ENCODE results near the gene CHST1. TPM values are rescaled to one million over a fixed set of nuclear protein-coding genes. Genes with fewer than 3 reads are reported as not detected.

The CHST1 gene
- total RNA-seq, 4 donors from 2014 or later, result 3.3 to 6.9 (median 3.7) TPM

- DNase-seq (ENCODE audit: extremely low spot score), result no peak
- peaks cover 18 to 26% (median 24%) of the 10 kb centered on the region in 4 donors for H3K4me1 ChIP-seq
- H3K36me3 ChIP-seq, result peaks cover 0 to 8% (median 0%) of the 10 kb centered on the region in 4 donors
- 94% methylated on average over 6 of the region's 6 CpGs for WGBS
- no peak overlapping the region for H3K27ac ChIP-seq (replicated peaks in 1 of 4)
- no peak for TF ChIP-seq POLR2A (IDR thresholded peaks at IDR 0.05; ENCODE audit: low read depth)
- no peak for TF ChIP-seq EP300 (IDR thresholded peaks at IDR 0.05)
- TF ChIP-seq, protein P1, sequence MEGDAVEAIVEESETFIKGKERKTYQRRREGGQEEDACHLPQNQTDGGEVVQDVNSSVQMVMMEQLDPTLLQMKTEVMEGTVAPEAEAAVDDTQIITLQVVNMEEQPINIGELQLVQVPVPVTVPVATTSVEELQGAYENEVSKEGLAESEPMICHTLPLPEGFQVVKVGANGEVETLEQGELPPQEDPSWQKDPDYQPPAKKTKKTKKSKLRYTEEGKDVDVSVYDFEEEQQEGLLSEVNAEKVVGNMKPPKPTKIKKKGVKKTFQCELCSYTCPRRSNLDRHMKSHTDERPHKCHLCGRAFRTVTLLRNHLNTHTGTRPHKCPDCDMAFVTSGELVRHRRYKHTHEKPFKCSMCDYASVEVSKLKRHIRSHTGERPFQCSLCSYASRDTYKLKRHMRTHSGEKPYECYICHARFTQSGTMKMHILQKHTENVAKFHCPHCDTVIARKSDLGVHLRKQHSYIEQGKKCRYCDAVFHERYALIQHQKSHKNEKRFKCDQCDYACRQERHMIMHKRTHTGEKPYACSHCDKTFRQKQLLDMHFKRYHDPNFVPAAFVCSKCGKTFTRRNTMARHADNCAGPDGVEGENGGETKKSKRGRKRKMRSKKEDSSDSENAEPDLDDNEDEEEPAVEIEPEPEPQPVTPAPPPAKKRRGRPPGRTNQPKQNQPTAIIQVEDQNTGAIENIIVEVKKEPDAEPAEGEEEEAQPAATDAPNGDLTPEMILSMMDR (IDR thresholded peaks at IDR 0.05), result no peak
- TF ChIP-seq POLR2AphosphoS5 (IDR thresholded peaks at IDR 0.05), result no peak
- peaks cover 0 to 59% (median 16%) of the 10 kb centered on the region in 4 donors for H3K27me3 ChIP-seq
- no peaks in the 10 kb centered on the region for H3K9me3 ChIP-seq
- H3K4me3 ChIP-seq, result no peak overlapping the region
- intact Hi-C loops (cut with DNase I), result loop anchor here (5.0 kb wide), 1 partner anchor 284 kb away; no protein-coding TSS in a partner anchor
Observed at GRCh38 chr11:45655831-45656230, 9.6 kb downstream of the CHST1 start.

- Histone ChIP-seq H3K36me3 (peaks cover 0 to 13% (median 0%) of the 10 kb centered on the region in 4 donors), H3K27ac (replicated peaks in 1 of 4) (no peak overlapping the region), H3K4me3 (no peak overlapping the region), H3K4me1 (peaks cover 18 to 26% (median 24%) of the 10 kb centered on the region in 4 donors), H3K9me3 (no peaks in the 10 kb centered on the region), H3K27me3 (peaks cover 0 to 59% (median 11%) of the 10 kb centered on the region in 4 donors)
- intact Hi-C loops (cut with DNase I), result loop anchor here (5.0 kb wide), 1 partner anchor 283 kb away; no protein-coding TSS in a partner anchor
- no peak for TF ChIP-seq EP300 (IDR thresholded peaks at IDR 0.05)
- no peak for TF ChIP-seq POLR2A (IDR thresholded peaks at IDR 0.05; ENCODE audit: low read depth)
- TF ChIP-seq, protein P1 (IDR thresholded peaks at IDR 0.05), result peak; percentile 70 to 98 (median 77)
- peak in 1 of 2 donors; percentile 24 for TF ChIP-seq POLR2AphosphoS5 (IDR thresholded peaks at IDR 0.05)
- DNase-seq (ENCODE audit: extremely low spot score), result no peak
- 5% methylated on average over 9 of the region's 16 CpGs for WGBS
Observed at GRCh38 chr11:45655347-45655756, 10.1 kb downstream of the CHST1 start.

DNA sequence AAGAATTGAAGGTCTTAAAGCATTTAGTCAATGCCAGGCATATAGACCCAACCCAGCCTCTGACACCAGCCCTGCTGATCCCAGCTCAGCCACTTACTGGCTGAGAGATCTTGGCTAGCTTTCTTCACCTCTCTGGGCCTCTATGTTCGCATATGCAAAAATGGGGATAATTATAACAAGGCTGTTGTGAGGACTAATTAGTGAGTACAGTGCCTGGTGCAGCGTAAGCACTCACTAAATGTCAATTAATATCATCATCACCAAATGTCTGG, 10.5 kb downstream of the CHST1 start:
- H3K9me3 ChIP-seq, result no peaks in the 10 kb centered on the region
- peaks cover 18 to 26% (median 23%) of the 10 kb centered on the region in 4 donors for H3K4me1 ChIP-seq
- H3K36me3 ChIP-seq, result peaks cover 0 to 17% (median 1%) of the 10 kb centered on the region in 4 donors
- no peak overlapping the region for H3K4me3 ChIP-seq
- no peak overlapping the region for H3K27ac ChIP-seq (replicated peaks in 1 of 4)
- no peak for DNase-seq (ENCODE audit: extremely low spot score)
- 61% methylated on average over 2 of the region's 2 CpGs for WGBS
- H3K27me3 ChIP-seq, result peaks cover 0 to 59% (median 7%) of the 10 kb centered on the region in 4 donors
- intact Hi-C loops (cut with DNase I), result loop anchor here (5.0 kb wide), 1 partner anchor 283 kb away; no protein-coding TSS in a partner anchor
- no peak for TF ChIP-seq EP300 (IDR thresholded peaks at IDR 0.05)
- TF ChIP-seq POLR2A (IDR thresholded peaks at IDR 0.05; ENCODE audit: low read depth), result no peak
- TF ChIP-seq, protein P1 (IDR thresholded peaks at IDR 0.05), result no peak

- 54% methylated on average over 7 of the region's 8 CpGs for WGBS
- intact Hi-C loops (cut with DNase I), result loop anchor here (5.0 kb wide), 1 partner anchor 282 kb away; no protein-coding TSS in a partner anchor
Observed at GRCh38 chr11:45654231-45655011, 11.0 kb downstream of the CHST1 start.

More at GRCh38 chr11:45654231-45655011, 11.0 kb downstream of the CHST1 start:
- H3K4me1 ChIP-seq, result peaks cover 15 to 23% (median 20%) of the 10 kb centered on the region in 4 donors
- TF ChIP-seq EP300 (IDR thresholded peaks at IDR 0.05) (no peak), POLR2AphosphoS5 (IDR thresholded peaks at IDR 0.05) (no peak), POLR2A (IDR thresholded peaks at IDR 0.05; ENCODE audit: low read depth) (no peak)
- TF ChIP-seq, protein P1 (IDR thresholded peaks at IDR 0.05), result no peak
- peaks cover 0 to 22% (median 1%) of the 10 kb centered on the region in 4 donors for H3K36me3 ChIP-seq
- DNase-seq (ENCODE audit: extremely low spot score), result no peak
- H3K27ac ChIP-seq (replicated peaks in 1 of 4), result no peak overlapping the region
- no peak overlapping the region for H3K4me3 ChIP-seq
- peaks cover 0 to 59% (median 5%) of the 10 kb centered on the region in 4 donors for H3K27me3 ChIP-seq
- H3K9me3 ChIP-seq, result no peaks in the 10 kb centered on the region

Measured in esophagus muscularis mucosa (tissue), 4 donors.